Measurements from ENCODE around the gene FAM20C.

FAM20C gene

DNA sequence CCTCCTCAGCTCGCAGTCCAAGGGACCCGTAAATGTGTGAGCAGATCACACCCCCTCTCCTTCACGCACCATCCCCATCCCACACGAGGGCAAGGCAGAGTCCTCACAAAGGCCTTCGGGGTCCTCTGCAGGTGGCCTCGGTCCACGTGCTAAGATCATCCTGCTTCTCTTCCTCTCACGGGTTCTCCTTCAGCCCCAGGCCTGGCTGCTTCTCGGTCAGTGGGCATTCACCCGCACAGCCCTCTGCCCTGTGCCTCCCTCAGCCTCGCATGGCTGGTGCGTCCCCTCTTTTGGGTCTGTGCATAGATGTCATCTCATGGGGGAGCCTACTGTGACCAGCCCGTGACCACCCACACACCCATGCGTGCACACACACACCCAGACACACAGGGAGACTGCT, 80.3 kb downstream of the FAM20C start:
- Histone ChIP-seq H3K36me3 (ENCODE audit: control insufficient read depth in 2 of 2, insufficient read depth in 1 of 2, low read length in 2 of 2) (no peaks in the 10 kb centered on the region), H3K27ac (ENCODE audit: extremely low read depth, low read depth, low read length) (no peak overlapping the region), H3K4me1 (ENCODE audit: control insufficient read depth, insufficient read depth, low read length) (no peaks in the 10 kb centered on the region), H3K9me3 (ENCODE audit: control insufficient read depth, insufficient read depth, low read depth, low read length) (no peaks in the 10 kb centered on the region), H3K4me3 (ENCODE audit: low read depth, low read length) (no peak overlapping the region)
- TF ChIP-seq ZNF37A (tag by site-specific recombination; IDR thresholded peaks at IDR 0.05) (no peak), ZNF777 (tag by site-specific recombination; IDR thresholded peaks at IDR 0.05; ENCODE audit: borderline replicate concordance) (no peak), ZNF623 (tag by site-specific recombination; IDR thresholded peaks at IDR 0.05) (no peak), ZNF16 (tag by site-specific recombination; IDR thresholded peaks at IDR 0.05; ENCODE audit: low read depth) (no peak), ZNF701 (tag by site-specific recombination; IDR thresholded peaks at IDR 0.05) (no peak), ZNF354C (tag by site-specific recombination; IDR thresholded peaks at IDR 0.05; ENCODE audit: borderline replicate concordance, low read depth) (no peak), ZNF146 (tag by site-specific recombination; IDR thresholded peaks at IDR 0.05) (no peak), MZF1 (tag by site-specific recombination; IDR thresholded peaks at IDR 0.05; ENCODE audit: borderline replicate concordance) (no peak), ZNF302 (tag by site-specific recombination; IDR thresholded peaks at IDR 0.05; ENCODE audit: low read depth) (no peak), ZNF785 (tag by site-specific recombination; IDR thresholded peaks at IDR 0.05) (no peak), ZNF626 (tag by site-specific recombination; IDR thresholded peaks at IDR 0.05) (no peak), ZNF391 (tag by site-specific recombination; IDR thresholded peaks at IDR 0.05; ENCODE audit: borderline replicate concordance, low read depth) (no peak), ZNF830 (tag by site-specific recombination; IDR thresholded peaks at IDR 0.05; ENCODE audit: low read depth) (no peak), KLF1 (tag by site-specific recombination; IDR thresholded peaks at IDR 0.05) (no peak), ZNF394 (tag by site-specific recombination; IDR thresholded peaks at IDR 0.05; ENCODE audit: borderline replicate concordance) (no peak)
- TF ChIP-seq, protein P1, sequence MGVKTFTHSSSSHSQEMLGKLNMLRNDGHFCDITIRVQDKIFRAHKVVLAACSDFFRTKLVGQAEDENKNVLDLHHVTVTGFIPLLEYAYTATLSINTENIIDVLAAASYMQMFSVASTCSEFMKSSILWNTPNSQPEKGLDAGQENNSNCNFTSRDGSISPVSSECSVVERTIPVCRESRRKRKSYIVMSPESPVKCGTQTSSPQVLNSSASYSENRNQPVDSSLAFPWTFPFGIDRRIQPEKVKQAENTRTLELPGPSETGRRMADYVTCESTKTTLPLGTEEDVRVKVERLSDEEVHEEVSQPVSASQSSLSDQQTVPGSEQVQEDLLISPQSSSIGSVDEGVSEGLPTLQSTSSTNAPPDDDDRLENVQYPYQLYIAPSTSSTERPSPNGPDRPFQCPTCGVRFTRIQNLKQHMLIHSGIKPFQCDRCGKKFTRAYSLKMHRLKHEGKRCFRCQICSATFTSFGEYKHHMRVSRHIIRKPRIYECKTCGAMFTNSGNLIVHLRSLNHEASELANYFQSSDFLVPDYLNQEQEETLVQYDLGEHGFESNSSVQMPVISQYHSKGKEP (tag by site-specific recombination; IDR thresholded peaks at IDR 0.05) = no peak
- TF ChIP-seq, protein P2, sequence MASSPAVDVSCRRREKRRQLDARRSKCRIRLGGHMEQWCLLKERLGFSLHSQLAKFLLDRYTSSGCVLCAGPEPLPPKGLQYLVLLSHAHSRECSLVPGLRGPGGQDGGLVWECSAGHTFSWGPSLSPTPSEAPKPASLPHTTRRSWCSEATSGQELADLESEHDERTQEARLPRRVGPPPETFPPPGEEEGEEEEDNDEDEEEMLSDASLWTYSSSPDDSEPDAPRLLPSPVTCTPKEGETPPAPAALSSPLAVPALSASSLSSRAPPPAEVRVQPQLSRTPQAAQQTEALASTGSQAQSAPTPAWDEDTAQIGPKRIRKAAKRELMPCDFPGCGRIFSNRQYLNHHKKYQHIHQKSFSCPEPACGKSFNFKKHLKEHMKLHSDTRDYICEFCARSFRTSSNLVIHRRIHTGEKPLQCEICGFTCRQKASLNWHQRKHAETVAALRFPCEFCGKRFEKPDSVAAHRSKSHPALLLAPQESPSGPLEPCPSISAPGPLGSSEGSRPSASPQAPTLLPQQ (tag by site-specific recombination; IDR thresholded peaks at IDR 0.05) = no peak
- TF ChIP-seq, protein P3, sequence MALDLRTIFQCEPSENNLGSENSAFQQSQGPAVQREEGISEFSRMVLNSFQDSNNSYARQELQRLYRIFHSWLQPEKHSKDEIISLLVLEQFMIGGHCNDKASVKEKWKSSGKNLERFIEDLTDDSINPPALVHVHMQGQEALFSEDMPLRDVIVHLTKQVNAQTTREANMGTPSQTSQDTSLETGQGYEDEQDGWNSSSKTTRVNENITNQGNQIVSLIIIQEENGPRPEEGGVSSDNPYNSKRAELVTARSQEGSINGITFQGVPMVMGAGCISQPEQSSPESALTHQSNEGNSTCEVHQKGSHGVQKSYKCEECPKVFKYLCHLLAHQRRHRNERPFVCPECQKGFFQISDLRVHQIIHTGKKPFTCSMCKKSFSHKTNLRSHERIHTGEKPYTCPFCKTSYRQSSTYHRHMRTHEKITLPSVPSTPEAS (tag by site-specific recombination; IDR thresholded peaks at IDR 0.05) = no peak
- TF ChIP-seq, protein P4, sequence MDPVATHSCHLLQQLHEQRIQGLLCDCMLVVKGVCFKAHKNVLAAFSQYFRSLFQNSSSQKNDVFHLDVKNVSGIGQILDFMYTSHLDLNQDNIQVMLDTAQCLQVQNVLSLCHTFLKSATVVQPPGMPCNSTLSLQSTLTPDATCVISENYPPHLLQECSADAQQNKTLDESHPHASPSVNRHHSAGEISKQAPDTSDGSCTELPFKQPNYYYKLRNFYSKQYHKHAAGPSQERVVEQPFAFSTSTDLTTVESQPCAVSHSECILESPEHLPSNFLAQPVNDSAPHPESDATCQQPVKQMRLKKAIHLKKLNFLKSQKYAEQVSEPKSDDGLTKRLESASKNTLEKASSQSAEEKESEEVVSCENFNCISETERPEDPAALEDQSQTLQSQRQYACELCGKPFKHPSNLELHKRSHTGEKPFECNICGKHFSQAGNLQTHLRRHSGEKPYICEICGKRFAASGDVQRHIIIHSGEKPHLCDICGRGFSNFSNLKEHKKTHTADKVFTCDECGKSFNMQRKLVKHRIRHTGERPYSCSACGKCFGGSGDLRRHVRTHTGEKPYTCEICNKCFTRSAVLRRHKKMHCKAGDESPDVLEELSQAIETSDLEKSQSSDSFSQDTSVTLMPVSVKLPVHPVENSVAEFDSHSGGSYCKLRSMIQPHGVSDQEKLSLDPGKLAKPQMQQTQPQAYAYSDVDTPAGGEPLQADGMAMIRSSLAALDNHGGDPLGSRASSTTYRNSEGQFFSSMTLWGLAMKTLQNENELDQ (tag by site-specific recombination; IDR thresholded peaks at IDR 0.05; ENCODE audit: low read depth) = no peak
- CTCF ChIA-PET = no interaction called here
- POLR2A ChIA-PET = no interaction called here

DNA sequence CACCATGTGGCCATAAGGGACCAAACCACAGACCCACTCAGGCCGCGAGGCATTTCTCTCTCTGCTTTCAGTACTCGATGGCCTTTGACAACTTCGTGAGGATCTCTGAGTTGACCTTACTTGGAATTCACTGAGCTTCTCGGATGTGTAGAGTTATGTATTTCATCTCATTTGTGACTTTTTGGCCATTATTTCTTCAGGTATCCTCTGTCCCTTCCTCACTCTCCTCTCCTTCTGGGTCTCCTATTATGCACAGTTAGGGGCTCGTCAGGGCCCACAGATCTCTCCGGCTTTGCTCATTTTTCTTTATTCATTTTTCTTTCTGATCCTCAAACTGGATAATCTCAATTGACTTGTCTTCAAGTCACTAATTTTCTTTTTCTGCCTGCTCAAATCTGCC, 81.0 kb downstream of the FAM20C start:
- TF ChIP-seq ZNF140 (tag by site-specific recombination; IDR thresholded peaks at IDR 0.05) (no peak), ZNF558 (tag by site-specific recombination; IDR thresholded peaks at IDR 0.05) (peak; percentile 94)
- Histone ChIP-seq H3K36me3 (ENCODE audit: control insufficient read depth in 2 of 2, insufficient read depth in 1 of 2, low read length in 2 of 2) (no peaks in the 10 kb centered on the region), H3K4me1 (ENCODE audit: control insufficient read depth, insufficient read depth, low read length) (no peaks in the 10 kb centered on the region), H3K27ac (ENCODE audit: extremely low read depth, low read depth, low read length) (no peak overlapping the region), H3K4me3 (ENCODE audit: low read depth, low read length) (no peak overlapping the region), H3K9me3 (ENCODE audit: control insufficient read depth, insufficient read depth, low read depth, low read length) (no peaks in the 10 kb centered on the region)
- CTCF ChIA-PET = no interaction called here
- POLR2A ChIA-PET = no interaction called here
